Liver (tissue), 9 donors: ENCODE data around the gene RBM45. TPM values are rescaled to one million over a fixed set of nuclear protein-coding genes. Genes with fewer than 3 reads are reported as not detected.

Experiments used
- DNase-seq: peaks from one replicate; pipeline ENCODE4 v3.0.0-alpha.2; 2017; ENCODE audit warnings: low spot score
- H3K27ac ChIP-seq, 2 donors: one replicate each; pipeline ENCODE4 v1.7.0; 2013; ENCODE audit warnings: inconsistent platforms in 2 of 2, low read length in 2 of 2, control low read depth in 1 of 2, low read depth in 1 of 2, mild to moderate bottlenecking in 1 of 2
- H3K27me3 ChIP-seq, 4 donors: one replicate each; pipeline versions ENCODE4 v1.6.1 to v1.7.0; 2013; ENCODE audit warnings: low read length in 3 of 4, inconsistent platforms in 1 of 4, mild to moderate bottlenecking in 1 of 4, moderate library complexity in 1 of 4; ENCODE audit not compliant: control insufficient read depth in 4 of 4, insufficient read depth in 4 of 4
- H3K36me3 ChIP-seq, 4 donors: one replicate each; pipeline versions ENCODE4 v1.6.1 to v1.7.0; 2013; ENCODE audit warnings: low read length in 3 of 4, mild to moderate bottlenecking in 3 of 4, low read depth in 1 of 4, moderate library complexity in 1 of 4; ENCODE audit not compliant: control insufficient read depth in 4 of 4, insufficient read depth in 3 of 4
- H3K4me1 ChIP-seq, 4 donors: one replicate each; pipeline versions ENCODE4 v1.6.1 to v1.7.0; 2013; ENCODE audit warnings: low read length in 3 of 4, mild to moderate bottlenecking in 3 of 4, moderate library complexity in 1 of 4; ENCODE audit not compliant: control insufficient read depth in 4 of 4, insufficient read depth in 4 of 4
- H3K4me3 ChIP-seq, 3 donors: one replicate each; pipeline versions ENCODE4 v1.6.1 to v1.7.0; 2013; ENCODE audit warnings: low read length in 3 of 3, control low read depth in 1 of 3, low read depth in 1 of 3, mild to moderate bottlenecking in 1 of 3
- H3K9ac ChIP-seq, 2 donors: one replicate each; pipeline ENCODE4 v1.7.0; 2013; ENCODE audit warnings: low read length in 2 of 2, mild to moderate bottlenecking in 2 of 2, moderate library complexity in 2 of 2, control low read depth in 1 of 2, low read depth in 1 of 2
- H3K9me3 ChIP-seq, 4 donors: one replicate each; pipeline versions ENCODE4 v1.6.1 to v1.7.0; 2013; ENCODE audit warnings: low read length in 3 of 4; ENCODE audit not compliant: control insufficient read depth in 4 of 4
- ATF3 ChIP-seq: IDR thresholded peaks from 2 replicates; pipeline ENCODE4 v1.6.1; 2016; ENCODE audit warnings: antibody characterized with exemption
- CTCF ChIP-seq: fragments of 150-350 bp; IDR thresholded peaks from 2 replicates; pipeline ENCODE4 v1.5.1; 2017; ENCODE audit warnings: improper control_type of control experiment, low read depth, low read length; ENCODE audit not compliant: missing input control
- EGR1 ChIP-seq, 2 donors: IDR thresholded peaks; 2 replicates each; pipeline ENCODE4 v1.6.1; 2016 to 2018; ENCODE audit warnings: antibody characterized with exemption in 2 of 2, low read depth in 2 of 2
- FOXA1 ChIP-seq: IDR thresholded peaks from 2 replicates; pipeline ENCODE4 v1.6.1; 2016; ENCODE audit warnings: antibody characterized with exemption
- FOXA2 ChIP-seq: IDR thresholded peaks from 2 replicates; pipeline ENCODE4 v1.6.1; 2016; ENCODE audit warnings: antibody characterized with exemption
- GABPA ChIP-seq, 2 donors: IDR thresholded peaks in 1 of 2; conservative IDR thresholded peaks in 1 of 2; 2 replicates each; pipeline ENCODE4 v1.6.1; 2016; ENCODE audit warnings: antibody characterized with exemption in 2 of 2, mild to moderate bottlenecking in 1 of 2, moderate library complexity in 1 of 2
- HNF4G ChIP-seq: IDR thresholded peaks from 2 replicates; pipeline ENCODE4 v1.6.1; 2016; ENCODE audit warnings: antibody characterized with exemption
- JUND ChIP-seq, 2 donors: IDR thresholded peaks; 2 replicates each; pipeline ENCODE4 v1.6.1; 2016; ENCODE audit warnings: antibody characterized with exemption in 2 of 2
- MAX ChIP-seq: IDR thresholded peaks from 2 replicates; pipeline ENCODE4 v1.6.1; 2016; ENCODE audit warnings: antibody characterized with exemption
- NR2F2 ChIP-seq: IDR thresholded peaks from 2 replicates; pipeline ENCODE4 v1.6.1; 2016; ENCODE audit warnings: antibody characterized with exemption
- RAD21 ChIP-seq, 2 donors: IDR thresholded peaks; 2 replicates each; pipeline ENCODE4 v1.6.1; 2016; ENCODE audit warnings: antibody characterized with exemption in 2 of 2, mild to moderate bottlenecking in 2 of 2
- REST ChIP-seq: IDR thresholded peaks from 2 replicates; pipeline ENCODE4 v1.6.1; 2016; ENCODE audit warnings: antibody characterized with exemption, mild to moderate bottlenecking
- RXRA ChIP-seq, 2 donors: IDR thresholded peaks; 2 replicates each; pipeline ENCODE4 v1.6.1; 2017 to 2018; ENCODE audit warnings: antibody characterized with exemption in 2 of 2, mild to moderate bottlenecking in 1 of 2
- SP1 ChIP-seq: IDR thresholded peaks from 2 replicates; pipeline ENCODE4 v1.6.1; 2018; ENCODE audit warnings: antibody characterized with exemption, mild to moderate bottlenecking
- TAF1 ChIP-seq: conservative IDR thresholded peaks from 2 replicates; pipeline ENCODE4 v1.6.1; 2016; ENCODE audit warnings: antibody characterized with exemption, mild to moderate bottlenecking
- WGBS: extraction: QIAGEN DNeasy Blood & Tissue Kit; methylation state at CpG from one replicate; pipeline ENCODE4 v1.1.7; 2013; 5-methylcytosine and 5-hydroxymethylcytosine counted together
- polyA plus RNA-seq, 2 donors: library from polyadenylated mRNA; stranded (reverse) in 1 of 2; unstranded in 1 of 2; fragments of 200-250 nt in 1 of 2; fragments of >200 nt in 1 of 2; fragmentation: Nextera tagmentation in 1 of 2; extraction: Ambion mirVana in 1 of 2; gene quantifications; one replicate each; pipeline versions ENCODE4 v1.2.1 to v1.2.3, GENCODE V29; 2013 to 2015
- total RNA-seq, 2 donors: library from RNA; depleted of rRNA; stranded (reverse); fragments of >200 nt; gene quantifications; one replicate each; pipeline ENCODE4 v1.2.3, GENCODE V29; 2014
- donor health status: healthy.
- donor health status: healthy.
- donor health status: healthy.
- donor health status: healthy.
- donor health status: healthy.

Gene RBM45
- total and polyA plus RNA-seq, 4 donors = 4.2 to 11.4 (median 6.8) TPM

- H3K27ac ChIP-seq = no peak overlapping the region
- no peaks in the 10 kb centered on the region for H3K36me3 ChIP-seq
- WGBS = 88% methylated on average over 3 of the region's 3 CpGs
- H3K4me3 ChIP-seq = no peak overlapping the region
- TF ChIP-seq HNF4G (no peak), REST (no peak), TAF1 (no peak), MAX (no peak), NR2F2 (no peak), RAD21 (IDR thresholded peaks at IDR 0.05) (no peak), FOXA2 (no peak), ATF3 (no peak)
- DNase-seq = no peak
- H3K4me1 ChIP-seq = peaks cover 0 to 11% (median 5%) of the 10 kb centered on the region in 4 donors
- no peak overlapping the region for H3K9ac ChIP-seq
- no peaks in the 10 kb centered on the region for H3K27me3 ChIP-seq
- no peaks in the 10 kb centered on the region for H3K9me3 ChIP-seq
Measured at GRCh38 chr2:178066324-178066723, 45.9 kb upstream of the RBM45 start.

GRCh38 chr2:178066890-178067669, 45.2 kb upstream of the RBM45 start:
- no peak overlapping the region for H3K9ac ChIP-seq
- H3K36me3 ChIP-seq = no peaks in the 10 kb centered on the region
- no peaks in the 10 kb centered on the region for H3K9me3 ChIP-seq
- DNase-seq = no peak
- H3K4me3 ChIP-seq = no peak overlapping the region
- TF ChIP-seq REST (no peak), NR2F2 (no peak), GABPA (IDR thresholded peaks at IDR 0.05 in 1 of 2, conservative IDR thresholded peaks at IDR 0.05 in 1 of 2) (no peak), RXRA (IDR thresholded peaks at IDR 0.05) (no peak), MAX (no peak), SP1 (no peak), HNF4G (no peak), EGR1 (IDR thresholded peaks at IDR 0.05; ENCODE audit: low read depth in 2 of 2) (no peak), RAD21 (IDR thresholded peaks at IDR 0.05) (no peak), FOXA1 (no peak), FOXA2 (no peak), ATF3 (no peak), CTCF (no peak), JUND (IDR thresholded peaks at IDR 0.05) (no peak)
- no peak overlapping the region for H3K27ac ChIP-seq
- H3K4me1 ChIP-seq = peaks cover 2 to 17% (median 9%) of the 10 kb centered on the region in 4 donors
- no peaks in the 10 kb centered on the region for H3K27me3 ChIP-seq
- 90% methylated on average over 1 of the region's 1 CpG for WGBS
